CD4-positive, alpha-beta T cell treated with Interleukin-12 subunit alpha and Interleukin-12 subunit beta, for 1 hour (primary cell): ENCODE results near the gene POLR1G.
"Not testable (repeated sequence)": the region's sequence is repeated elsewhere in the genome, so short reads cannot be mapped to it uniquely, and the experiment has no call there.

Experiments used
- DNase-seq: peaks from one replicate; pipeline ENCODE4 v3.0.0-alpha.2; 2020

POLR1G gene

GRCh38 chr19:45400192-45400591 lies 6.3 kb upstream of the POLR1G start:
- DNase-seq = no peak

- no peak for DNase-seq
Measured at GRCh38 chr19:45401815-45402214, 4.6 kb upstream of the POLR1G start.

GRCh38 chr19:45402298-45403061 lies 4.0 kb upstream of the POLR1G start:
- DNase-seq = peak; percentile 20

GRCh38 chr19:45403272-45403671 lies 3.2 kb upstream of the POLR1G start:
- no peak for DNase-seq

- peak; percentile 62 for DNase-seq
Measured at GRCh38 chr19:45403781-45404556, 2.5 kb upstream of the POLR1G start.

- peak; percentile 57 for DNase-seq
Measured at GRCh38 chr19:45404557-45405434, 1.6 kb upstream of the POLR1G start, which contains the start of gene PPP1R13L. Gene PPP1R13L, minus strand, starts transcription at chr19:45405069. Its CDS starts 6,751 bp downstream, at chr19:45398318.

GRCh38 chr19:45405435-45406225 lies 814 bp upstream of the POLR1G start:
- DNase-seq = peak; percentile 84

- no peak for DNase-seq
Measured at GRCh38 chr19:45407091-45407375, 589 bp downstream of the POLR1G start.

GRCh38 chr19:45407585-45407984 lies 1.1 kb downstream of the POLR1G start:
- not testable (repeated sequence) for DNase-seq

GRCh38 chr19:45408121-45408520 lies 1.7 kb downstream of the POLR1G start:
- no peak for DNase-seq

GRCh38 chr19:45408830-45409556 lies 2.5 kb downstream of the POLR1G start:
- no peak for DNase-seq

GRCh38 chr19:45409557-45409920 lies 3.1 kb downstream of the POLR1G start:
- DNase-seq = no peak

- not testable (repeated sequence) for DNase-seq
Measured at GRCh38 chr19:45410330-45410729, 3.9 kb downstream of the POLR1G start.

- DNase-seq = no peak
Measured at GRCh38 chr19:45413497-45413896, 7.1 kb downstream of the POLR1G start.

GRCh38 chr19:45414468-45414867 lies 8.0 kb downstream of the POLR1G start:
- no peak for DNase-seq

- DNase-seq = no peak
Measured at GRCh38 chr19:45417151-45417550, 10.7 kb downstream of the POLR1G start.

- DNase-seq = no peak
Measured at GRCh38 chr19:45418802-45419201, 12.4 kb downstream of the POLR1G start.

GRCh38 chr19:45419396-45419795 lies 13.0 kb downstream of the POLR1G start:
- DNase-seq = no peak

GRCh38 chr19:45419895-45420294 lies 13.5 kb downstream of the POLR1G start:
- DNase-seq = no peak

- DNase-seq = no peak
Measured at GRCh38 chr19:45420356-45420755, 13.9 kb downstream of the POLR1G start.

- no peak for DNase-seq
Measured at GRCh38 chr19:45420871-45421270, 14.4 kb downstream of the POLR1G start.

- DNase-seq = no peak
Measured at GRCh38 chr19:45421947-45422498, 15.6 kb downstream of the POLR1G start.
